H1 (cell line): ENCODE results near the gene SPATA13. TPM values are rescaled to one million over a fixed set of nuclear protein-coding genes. Genes with fewer than 3 reads are reported as not detected.

ENCODE experiments used
- CTCF ChIA-PET: fragments of 300-600 bp; sonication (Branson Sonifier 250); formaldehyde crosslinking; loops from one replicate; lab custom pipeline; 2021; ENCODE audit not compliant: partially characterized antibody; lab: Charles Lee
- POLR2A ChIA-PET: fragments of 300-600 bp; sonication (Branson Sonifier 250); formaldehyde crosslinking; loops from one replicate; lab custom pipeline; 2021; ENCODE audit warnings: inconsistent platforms; ENCODE audit not compliant: partially characterized antibody; lab: Charles Lee
- DNase-seq, 2 experiments: peaks; one replicate each; pipeline versions ENCODE4 v3.0.0 to v3.0.0-alpha.2; 2010 to 2022; ENCODE audit warnings: low spot score in 2 of 2, low read depth in 1 of 2, mixed read lengths in 1 of 2
- FAIRE-seq: peaks from 2 replicates; lab custom pipeline; 2011; peaks lifted over from hg19 to GRCh38; lab: Jason Lieb, UNC
- H2AFZ ChIP-seq: 2 replicates; pipeline ENCODE4 v1.8.1; 2012; ENCODE audit warnings: low read length, inconsistent platforms
- H2AK5ac ChIP-seq: 2 replicates; pipeline ENCODE4 v1.6.1; 2013; ENCODE audit warnings: low read depth, low read length
- H2BK120ac ChIP-seq: replicated peaks from 2 replicates; pipeline ENCODE3; 2013; ENCODE audit warnings: low read depth, low read length, inconsistent platforms
- H2BK12ac ChIP-seq: 2 replicates; pipeline ENCODE4 v1.6.1; 2013; ENCODE audit warnings: low read depth, low read length
- H2BK15ac ChIP-seq: 2 replicates; pipeline ENCODE4 v1.6.1; 2013; ENCODE audit warnings: low read length
- H2BK20ac ChIP-seq: 2 replicates; pipeline ENCODE4 v1.6.1; 2013; ENCODE audit warnings: low read length
- H2BK5ac ChIP-seq: 2 replicates; pipeline ENCODE4 v1.6.1; 2013; ENCODE audit warnings: low read depth, low read length
- H3K14ac ChIP-seq: 2 replicates; pipeline ENCODE4 v1.6.1; 2013; ENCODE audit warnings: inconsistent platforms; ENCODE audit not compliant: insufficient read length
- H3K18ac ChIP-seq: 2 replicates; pipeline ENCODE4 v1.6.1; 2013; ENCODE audit warnings: low read length; ENCODE audit errors: extremely low read depth
- H3K23ac ChIP-seq: 2 replicates; pipeline ENCODE4 v1.6.1; 2013; ENCODE audit warnings: inconsistent platforms; ENCODE audit not compliant: insufficient read length
- H3K23me2 ChIP-seq: 2 replicates; pipeline ENCODE4 v1.6.1; 2013; ENCODE audit warnings: low read depth, low read length
- H3K27ac ChIP-seq: 2 replicates; pipeline ENCODE4 v1.6.1; 2011; ENCODE audit warnings: low read depth, low read length, inconsistent platforms
- H3K27me3 ChIP-seq, 4 experiments: replicated peaks in 1 of 4; 1 replicate in 1 of 4; 2 replicates in 3 of 4; pipeline versions ENCODE4 v1.6.1 to v1.8.1; 2011 to 2013; ENCODE audit warnings: low read length in 3 of 4, mild to moderate bottlenecking in 3 of 4, inconsistent platforms in 2 of 4, mixed read lengths in 2 of 4, moderate library complexity in 1 of 4; ENCODE audit not compliant: control insufficient read depth in 3 of 4, insufficient read depth in 3 of 4; ENCODE audit errors: extremely low read depth in 1 of 4
- H3K36me3 ChIP-seq, 4 experiments: 2 replicates each; pipeline versions ENCODE4 v1.6.1 to v1.8.1; 2011 to 2013; ENCODE audit warnings: mild to moderate bottlenecking in 4 of 4, low read length in 3 of 4, moderate library complexity in 2 of 4, control low read depth in 1 of 4, inconsistent platforms in 1 of 4; ENCODE audit not compliant: insufficient read depth in 4 of 4, control insufficient read depth in 2 of 4
- H3K4ac ChIP-seq: replicated peaks from 2 replicates; pipeline ENCODE3; 2013; ENCODE audit warnings: low read length, low read depth, mixed read lengths, inconsistent platforms; ENCODE audit not compliant: insufficient read length
- H3K4me1 ChIP-seq, 4 experiments: replicated peaks in 1 of 4; 1 replicate in 1 of 4; 2 replicates in 3 of 4; pipeline versions ENCODE4 v1.6.1 to v1.8.1; 2011 to 2013; ENCODE audit warnings: low read length in 3 of 4, inconsistent platforms in 2 of 4, mixed read lengths in 1 of 4; ENCODE audit not compliant: insufficient read depth in 4 of 4, control insufficient read depth in 3 of 4
- H3K4me2 ChIP-seq, 2 experiments: 2 replicates each; pipeline versions ENCODE4 v1.6.1 to v1.8.1; 2011 to 2013; ENCODE audit warnings: low read depth in 2 of 2, low read length in 2 of 2, control low read depth in 1 of 2, inconsistent platforms in 1 of 2, mild to moderate bottlenecking in 1 of 2; ENCODE audit not compliant: insufficient read depth in 1 of 2
- H3K4me3 ChIP-seq, 4 experiments: fragments of 200-600, 300-600 bp in 1 of 4; sonication (generic), shearing (Covaris generic), sonication (Bioruptor Twin) in 1 of 4; 2 replicates each; pipeline versions ENCODE4 v1.5.1 to v1.8.1; 2011 to 2016; ENCODE audit warnings: low read length in 4 of 4, low read depth in 3 of 4, control low read depth in 2 of 4, inconsistent platforms in 2 of 4, mild to moderate bottlenecking in 2 of 4, mixed read lengths in 1 of 4, moderate library complexity in 1 of 4; ENCODE audit not compliant: insufficient read depth in 2 of 4; ENCODE audit errors: extremely low read depth in 1 of 4
- H3K56ac ChIP-seq: replicated peaks from 2 replicates; pipeline ENCODE3; 2013; ENCODE audit warnings: low read depth, mild to moderate bottlenecking, mixed read lengths, low read length, inconsistent platforms; ENCODE audit not compliant: insufficient read length
- H3K79me1 ChIP-seq: 2 replicates; pipeline ENCODE4 v1.6.1; 2013; ENCODE audit warnings: low read depth, low read length, control low read depth
- H3K79me2 ChIP-seq, 2 experiments: 2 replicates each; pipeline versions ENCODE4 v1.6.1 to v1.8.1; 2012 to 2013; ENCODE audit warnings: low read length in 2 of 2, mild to moderate bottlenecking in 2 of 2, inconsistent platforms in 1 of 2; ENCODE audit not compliant: insufficient read depth in 2 of 2, control insufficient read depth in 1 of 2
- H3K9ac ChIP-seq, 4 experiments: replicated peaks in 1 of 4; 1 replicate in 1 of 4; 2 replicates in 3 of 4; pipeline versions ENCODE4 v1.6.1 to v1.8.1; 2011 to 2013; ENCODE audit warnings: low read depth in 3 of 4, low read length in 3 of 4, control low read depth in 2 of 4, mild to moderate bottlenecking in 2 of 4, moderate library complexity in 2 of 4, inconsistent platforms in 1 of 4; ENCODE audit errors: extremely low read depth in 1 of 4
- H3K9me3 ChIP-seq, 2 experiments: 2 replicates each; pipeline versions ENCODE4 v1.6.1 to v1.8.1; 2012 to 2013; ENCODE audit warnings: mild to moderate bottlenecking in 2 of 2, moderate library complexity in 2 of 2, control low read depth in 1 of 2, inconsistent platforms in 1 of 2, low read depth in 1 of 2, low read length in 1 of 2, mixed read lengths in 1 of 2; ENCODE audit not compliant: insufficient read depth in 2 of 2
- H4K20me1 ChIP-seq, 2 experiments: replicated peaks in 1 of 2; 2 replicates each; pipeline versions ENCODE3 to v1.8.1; 2011 to 2013; ENCODE audit warnings: inconsistent platforms in 2 of 2, low read length in 2 of 2, mild to moderate bottlenecking in 1 of 2; ENCODE audit not compliant: insufficient read depth in 2 of 2, control insufficient read depth in 1 of 2
- H4K5ac ChIP-seq: 2 replicates; pipeline ENCODE4 v1.6.1; 2013; ENCODE audit warnings: low read length, low read depth, mixed read lengths, inconsistent platforms; ENCODE audit not compliant: insufficient read length
- H4K8ac ChIP-seq: 2 replicates; pipeline ENCODE4 v1.8.0; 2013; ENCODE audit warnings: mild to moderate bottlenecking, moderate library complexity, low read length, inconsistent platforms; ENCODE audit not compliant: insufficient read depth; ENCODE audit errors: extremely low read depth
- H4K91ac ChIP-seq: replicated peaks from 2 replicates; pipeline ENCODE3; 2013; ENCODE audit warnings: low read length, mixed read lengths, inconsistent platforms; ENCODE audit not compliant: insufficient read length
- E2F6 ChIP-seq: IDR thresholded peaks from 2 replicates; pipeline ENCODE4 v1.6.1; 2012; ENCODE audit warnings: inconsistent platforms
- POLR2AphosphoS5 ChIP-seq: IDR thresholded peaks from 2 replicates; pipeline ENCODE4 v1.6.1; 2011; ENCODE audit warnings: low read depth, low read length
- WGBS, 2 experiments: shearing (Covaris generic) in 1 of 2; methylation state at CpG; one replicate each; pipeline versions ENCODE4 v1.1.6 to v1.1.7; 2013 to 2015; ENCODE audit warnings: low lambda C conversion rate in 2 of 2, mixed read lengths in 2 of 2, inconsistent platforms in 1 of 2, low coverage in 1 of 2, missing lambda C conversion rate in 1 of 2; ENCODE audit not compliant: insufficient replicate concordance in 2 of 2, insufficient coverage in 1 of 2, insufficient read length in 1 of 2; ENCODE audit errors: extremely low coverage in 1 of 2, missing lambda C conversion rate in 1 of 2; 5-methylcytosine and 5-hydroxymethylcytosine counted together
- polyA plus RNA-seq, 7 experiments: library from polyadenylated mRNA; depleted of rRNA in 3 of 7; stranded (reverse) in 5 of 7; unstranded in 2 of 7; fragments of >200 nt in 5 of 7; fragments of 200-250 nt in 2 of 7; gene quantifications; 1 replicate in 5 of 7; 2 replicates in 1 of 7; 4 replicates in 1 of 7; pipeline versions ENCODE4 v1.2.1 to v1.2.3, GENCODE V29; 2011 to 2013; ENCODE audit warnings: missing spikeins in 2 of 7, mixed read lengths in 2 of 7
- total RNA-seq: library from RNA; stranded (reverse); fragmentation: NEBNext Ultra II Directional; extraction: Animal tissue kit (Norgen Biotek cat#: 25700); gene quantifications from 2 replicates; pipeline ENCODE4 v1.2.1, GENCODE V29; 2021

The SPATA13 gene
- total and polyA plus RNA-seq, 2 of the 8 experiments (the other 6 are each of a cell fraction or from before 2014, with no cell fraction given) = 12.6 to 30.9 TPM

GRCh38 chr13:24216176-24216575 is 55.7 kb downstream of the SPATA13 start:
- no peak overlapping the region for H2BK5ac ChIP-seq
- no peak overlapping the region for H3K56ac ChIP-seq
- no peaks in the 10 kb centered on the region for H3K36me3 ChIP-seq
- no peak overlapping the region for H2BK20ac ChIP-seq
- H3K4me2 ChIP-seq = no peak overlapping the region
- ChIA-PET CTCF (interaction anchor here (0.6 to 9.9 kb wide), 8 partner anchors 9 to 256 kb away, joined by 3 to 130 read pairs (median 4); no protein-coding TSS in a partner anchor), POLR2A (no interaction called here)
- no peak overlapping the region for H3K14ac ChIP-seq
- no peak overlapping the region for H4K8ac ChIP-seq
- no peak overlapping the region for H2BK15ac ChIP-seq
- no peak overlapping the region for H2BK120ac ChIP-seq
- no peaks in the 10 kb centered on the region for H3K27me3 ChIP-seq
- H2AFZ ChIP-seq = no peak overlapping the region
- peaks cover 0 to 36% of the 10 kb centered on the region in 2 experiments; a peak in 2 of 4 replicates for H3K79me2 ChIP-seq
- H4K5ac ChIP-seq = no peak overlapping the region
- H2BK12ac ChIP-seq = no peak overlapping the region
- no peak overlapping the region for H2AK5ac ChIP-seq
- FAIRE-seq = no peak
- H3K18ac ChIP-seq = no peak overlapping the region
- H3K4ac ChIP-seq = no peak overlapping the region
- peaks cover 15% of the 10 kb centered on the region for H3K79me1 ChIP-seq
- H3K23me2 ChIP-seq = no peaks in the 10 kb centered on the region
- peaks cover 10 to 28% (median 22%) of the 10 kb centered on the region in 4 experiments for H3K4me1 ChIP-seq
- no peak for DNase-seq
- no peak overlapping the region for H3K4me3 ChIP-seq
- H3K9ac ChIP-seq = no peak overlapping the region
- no peak overlapping the region for H3K27ac ChIP-seq
- no peak overlapping the region for H3K23ac ChIP-seq
- H4K20me1 ChIP-seq = peaks cover 0 to 16% of the 10 kb centered on the region in 2 experiments
- H3K9me3 ChIP-seq = no peaks in the 10 kb centered on the region
- TF ChIP-seq E2F6 (no peak), POLR2AphosphoS5 (no peak)
- no peak overlapping the region for H4K91ac ChIP-seq
- WGBS, 2 experiments = 89% methylated on average over 4 of the region's 4 CpGs; no CpG with 5 or more reads in 1 of the 2 experiments
